GM12892 (cell line): ENCODE measurements around the gene KCNMB4.
"Not testable (repeated sequence)": the region's sequence is repeated elsewhere in the genome, so short reads cannot be mapped to it uniquely, and the experiment has no call there.

Source experiments
- DNase-seq: peaks from one replicate; pipeline ENCODE4 v3.0.0; 2011; ENCODE audit not compliant: insufficient read length
- FAIRE-seq: peaks from 2 replicates; lab custom pipeline; 2011; peaks lifted over from hg19 to GRCh38; lab: Jason Lieb, UNC
- POLR2A ChIP-seq: IDR thresholded peaks from 2 replicates; pipeline ENCODE4 v1.6.1; 2011; ENCODE audit warnings: low read depth, low read length, control low read depth
- POLR2AphosphoS5 ChIP-seq: IDR thresholded peaks from 2 replicates; pipeline ENCODE4 v1.6.1; 2011; ENCODE audit warnings: low read depth, low read length, control low read depth
- TAF1 ChIP-seq: IDR thresholded peaks from 2 replicates; pipeline ENCODE4 v1.6.1; 2011; ENCODE audit warnings: low read depth, mild to moderate bottlenecking, control low read depth, low read length, borderline replicate concordance

The KCNMB4 gene

DNA sequence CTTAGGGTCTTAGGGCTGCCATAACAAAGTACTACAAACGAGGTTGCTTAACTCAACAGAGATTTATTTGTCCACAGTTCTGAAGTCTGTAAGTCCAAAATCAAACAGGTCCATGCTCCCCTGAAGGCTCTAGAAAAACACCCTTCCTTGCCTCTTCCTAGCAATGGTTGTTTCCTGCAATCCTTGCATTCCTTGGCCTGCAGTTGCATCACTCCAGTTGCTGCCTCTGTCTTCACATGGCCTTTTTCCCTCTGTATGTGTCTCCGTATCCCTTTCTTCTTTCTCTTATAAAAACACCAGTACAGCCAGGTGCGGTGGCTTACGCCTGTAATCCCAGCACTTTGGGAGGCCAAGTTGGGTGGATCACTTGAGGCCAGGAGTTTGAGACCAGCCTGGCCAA lies 17.4 kb downstream of the KCNMB4 start:
- no peak for DNase-seq
- FAIRE-seq, result no peak
- TF ChIP-seq POLR2AphosphoS5 (no peak), POLR2A (no peak), TAF1 (no peak)

DNA sequence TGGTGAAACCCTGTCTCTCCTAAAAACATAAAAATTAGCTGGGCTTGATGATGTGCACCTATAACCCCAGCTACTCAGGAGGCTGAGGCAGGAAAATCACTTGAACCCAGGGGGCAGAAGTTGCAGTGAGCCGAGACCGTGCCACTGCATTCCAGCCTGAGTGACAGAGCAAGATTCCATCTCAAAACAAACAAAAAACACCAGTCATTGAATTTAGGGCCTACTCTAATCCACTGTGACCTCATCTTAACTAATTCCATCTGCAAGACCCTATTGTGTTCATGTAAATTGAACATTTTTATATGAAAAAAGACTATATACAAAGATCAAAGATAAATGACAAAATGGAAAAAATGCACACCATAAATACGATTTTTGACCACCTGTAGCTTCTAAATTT lies 17.8 kb downstream of the KCNMB4 start:
- FAIRE-seq (no peak), DNase-seq (no peak)
- TF ChIP-seq POLR2AphosphoS5 (no peak), TAF1 (no peak), POLR2A (no peak)

DNA sequence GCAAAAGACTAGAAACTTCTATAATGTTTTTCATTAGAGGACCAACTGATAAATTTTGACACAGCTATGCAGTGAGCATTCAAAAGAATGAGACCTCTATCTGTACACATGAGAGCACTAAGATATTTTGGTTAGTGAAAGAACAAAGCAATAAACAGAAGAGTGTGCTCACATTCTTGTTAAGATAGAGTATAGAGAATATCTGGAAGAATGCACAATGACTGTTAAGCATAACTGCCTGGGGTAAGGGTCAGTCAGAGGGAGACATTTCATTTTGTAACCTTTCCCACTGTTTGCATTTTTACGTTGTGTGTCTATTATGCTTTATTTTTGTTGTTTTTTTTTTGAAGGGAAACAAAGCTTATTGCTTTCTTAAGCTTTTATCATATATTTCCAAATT lies 20.7 kb downstream of the KCNMB4 start:
- FAIRE-seq (no peak), DNase-seq (no peak)
- TF ChIP-seq TAF1 (no peak), POLR2AphosphoS5 (no peak), POLR2A (no peak)

DNA sequence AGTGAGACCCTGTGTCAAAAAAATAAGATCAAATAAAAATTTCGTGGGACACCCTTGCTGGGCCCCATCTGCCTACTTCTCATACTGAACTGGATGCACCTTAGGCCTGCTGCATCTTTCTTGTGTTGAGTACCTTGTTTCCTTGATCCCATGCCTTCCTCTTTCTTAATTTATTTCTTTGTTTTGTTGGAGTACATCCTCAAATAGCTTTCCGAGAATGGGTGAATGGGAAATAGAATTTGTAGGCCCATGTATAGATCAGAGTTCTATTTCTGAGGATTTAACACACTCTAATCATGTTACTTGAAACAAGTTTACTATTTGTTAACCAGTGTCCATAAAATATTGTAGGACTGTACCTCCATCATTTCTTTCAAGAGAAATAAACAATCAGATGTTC lies 23.6 kb downstream of the KCNMB4 start:
- FAIRE-seq (no peak), DNase-seq (no peak)
- TF ChIP-seq POLR2AphosphoS5, result no peak
- no peak for TF ChIP-seq TAF1
- TF ChIP-seq POLR2A, result no peak

DNA sequence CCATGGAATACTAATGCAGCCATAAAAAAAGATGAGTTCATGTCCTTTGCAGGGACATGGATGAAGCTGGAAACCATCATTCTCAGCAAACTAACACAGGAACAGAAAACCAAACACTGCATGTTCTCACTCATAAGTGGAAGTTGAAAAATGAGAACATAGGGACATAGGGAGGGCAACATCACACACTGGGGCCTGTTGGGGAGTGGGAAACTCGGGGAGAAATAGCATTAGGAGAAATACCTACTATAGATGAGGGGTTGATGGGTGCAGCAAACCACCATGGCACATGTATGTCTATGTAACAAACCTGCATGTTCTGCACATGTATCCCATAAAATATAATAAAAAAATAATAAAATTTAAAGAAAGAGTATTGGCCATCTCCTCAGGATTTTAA lies 26.5 kb downstream of the KCNMB4 start:
- not testable (repeated sequence) for FAIRE-seq, DNase-seq

DNA sequence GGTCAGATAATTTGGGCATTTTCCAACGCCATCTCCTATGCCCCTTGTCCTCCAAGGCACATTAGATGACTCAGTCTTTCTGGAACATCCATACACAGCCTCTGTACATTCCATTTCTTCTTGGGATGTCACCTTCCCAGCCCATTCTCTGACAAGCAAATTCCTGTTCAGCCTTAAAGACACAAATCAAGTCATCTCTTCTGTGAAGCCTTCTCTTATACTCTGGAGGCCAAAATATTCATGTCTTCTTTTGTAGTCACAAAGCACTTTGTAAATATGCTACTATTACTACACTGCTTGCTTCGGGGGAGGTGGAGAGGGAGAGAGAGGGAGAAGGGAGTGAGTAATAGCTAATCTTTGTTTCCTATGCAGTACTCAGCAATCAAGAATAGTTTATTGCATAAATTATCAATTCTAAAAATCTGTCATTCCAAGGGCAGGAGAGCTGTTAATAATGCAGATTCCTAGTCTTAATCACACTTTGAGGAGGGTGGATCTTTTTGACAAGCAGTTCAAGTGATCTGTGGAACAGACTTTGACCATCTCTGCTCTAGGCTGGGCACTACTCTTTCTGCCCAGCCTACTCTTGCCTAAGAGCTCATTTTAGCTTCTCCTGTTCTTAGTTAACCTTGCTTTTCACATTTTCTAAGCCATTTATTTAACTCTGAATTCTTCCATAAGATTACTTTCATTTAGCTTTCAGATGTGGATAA lies 27.9 kb downstream of the KCNMB4 start:
- TF ChIP-seq POLR2AphosphoS5 (no peak), TAF1 (no peak), POLR2A (no peak)
- FAIRE-seq, result no peak

DNA sequence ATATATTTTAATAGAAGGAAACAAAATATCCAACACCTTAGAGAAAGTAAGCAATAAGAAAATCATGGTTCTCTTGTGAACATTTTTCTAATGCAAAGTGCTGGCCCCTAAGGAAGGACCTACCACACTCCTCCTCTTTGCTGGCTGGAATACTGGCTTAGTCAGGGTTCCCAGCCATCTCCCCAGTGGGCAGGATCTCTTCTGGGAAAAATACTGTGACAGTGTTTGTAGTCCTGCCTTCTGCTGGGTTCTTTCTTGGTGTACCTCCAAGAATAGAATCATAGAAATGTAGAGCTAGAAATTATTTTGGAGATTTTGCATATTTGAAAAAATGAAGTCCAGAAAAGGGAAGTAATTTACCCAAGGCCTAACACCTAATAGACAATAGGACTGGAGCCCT lies 31.9 kb downstream of the KCNMB4 start:
- DNase-seq (no peak), FAIRE-seq (no peak)
- no peak for TF ChIP-seq TAF1
- no peak for TF ChIP-seq POLR2A
- TF ChIP-seq POLR2AphosphoS5, result no peak

More for the DNA sequence above, 27.9 kb downstream of the KCNMB4 start:
- DNase-seq, result no peak

DNA sequence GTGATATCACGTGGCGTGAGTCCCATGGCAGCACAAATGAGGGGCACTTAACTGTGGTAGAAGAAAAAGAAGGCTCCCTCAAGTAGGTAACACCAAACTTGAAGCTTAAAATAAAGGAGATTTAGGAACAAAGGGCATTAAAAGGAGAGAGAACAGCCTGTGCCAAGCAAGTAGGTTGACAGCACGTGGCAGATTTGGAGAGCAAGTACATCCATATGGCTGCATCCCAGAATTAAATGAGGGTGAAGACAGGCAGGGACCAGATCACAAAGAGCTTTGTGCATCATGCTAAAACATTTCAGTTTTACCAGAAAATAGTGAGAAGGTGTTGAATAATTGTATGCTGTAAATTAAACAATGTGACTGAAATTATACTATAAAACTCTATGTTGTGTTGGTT lies 32.8 kb downstream of the KCNMB4 start:
- FAIRE-seq (no peak), DNase-seq (no peak)
- TF ChIP-seq POLR2A, result no peak
- no peak for TF ChIP-seq TAF1
- no peak for TF ChIP-seq POLR2AphosphoS5

DNA sequence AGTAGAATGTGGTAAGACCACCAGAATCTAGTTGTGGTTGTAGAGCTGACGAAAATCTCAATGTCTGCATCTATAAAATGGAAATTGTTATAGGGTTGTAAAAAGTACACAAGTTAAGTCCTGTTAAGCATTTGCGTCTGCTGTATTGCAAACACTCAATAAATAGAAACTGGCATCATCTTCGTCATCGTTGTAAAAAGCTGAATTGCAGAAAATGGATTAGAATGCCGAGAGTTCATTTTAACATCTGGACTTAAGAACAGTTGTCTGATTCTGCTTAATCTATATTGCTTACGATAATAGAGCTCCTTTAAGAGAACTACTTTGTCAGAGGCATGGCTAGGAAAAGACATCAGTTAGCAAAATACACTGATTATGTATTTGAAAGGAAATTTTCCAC lies 33.2 kb downstream of the KCNMB4 start:
- FAIRE-seq (no peak), DNase-seq (no peak)
- no peak for TF ChIP-seq TAF1
- no peak for TF ChIP-seq POLR2A
- TF ChIP-seq POLR2AphosphoS5, result no peak

DNA sequence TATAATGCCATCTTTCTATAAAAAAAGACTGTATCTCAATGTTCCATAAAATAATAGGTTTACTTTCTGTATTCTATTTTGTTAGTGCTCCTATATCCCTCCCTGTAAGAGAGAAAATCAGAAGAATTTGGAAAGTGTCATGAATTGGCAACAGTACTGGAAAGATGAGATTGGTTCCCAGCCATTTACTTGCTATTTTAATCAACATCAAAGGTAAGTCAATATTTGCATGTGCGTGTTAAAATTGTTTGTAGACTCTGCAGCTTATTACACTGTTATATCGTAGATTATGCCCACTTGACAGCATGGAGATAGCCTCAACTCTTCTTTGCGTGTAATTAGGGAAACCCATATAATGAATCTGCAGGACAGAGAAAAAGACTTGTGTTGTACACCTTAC lies 34.0 kb downstream of the KCNMB4 start:
- TF ChIP-seq POLR2A, result no peak
- no peak for TF ChIP-seq POLR2AphosphoS5
- TF ChIP-seq TAF1, result no peak
- FAIRE-seq (no peak), DNase-seq (no peak)

DNA sequence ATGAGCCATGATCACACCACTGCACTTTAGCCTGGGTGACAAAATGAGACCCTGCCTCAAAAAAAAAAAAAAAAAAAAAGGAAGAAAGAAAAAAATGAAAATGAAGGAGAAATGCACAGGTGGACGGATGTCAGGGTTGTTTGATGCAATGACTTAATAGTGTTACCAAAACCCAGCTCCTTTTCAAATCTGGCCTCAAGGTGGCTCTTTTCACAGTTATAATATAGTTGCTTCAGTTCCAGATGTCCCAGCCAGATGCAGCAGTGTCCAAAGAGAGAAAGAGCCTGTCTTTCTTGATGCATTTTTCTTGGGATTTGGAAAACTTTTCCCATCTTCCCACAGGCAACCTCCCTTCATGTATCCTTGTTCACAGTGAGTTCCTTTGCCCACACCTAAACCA lies 36.5 kb downstream of the KCNMB4 start:
- DNase-seq (no peak), FAIRE-seq (no peak)
- no peak for TF ChIP-seq TAF1

DNA sequence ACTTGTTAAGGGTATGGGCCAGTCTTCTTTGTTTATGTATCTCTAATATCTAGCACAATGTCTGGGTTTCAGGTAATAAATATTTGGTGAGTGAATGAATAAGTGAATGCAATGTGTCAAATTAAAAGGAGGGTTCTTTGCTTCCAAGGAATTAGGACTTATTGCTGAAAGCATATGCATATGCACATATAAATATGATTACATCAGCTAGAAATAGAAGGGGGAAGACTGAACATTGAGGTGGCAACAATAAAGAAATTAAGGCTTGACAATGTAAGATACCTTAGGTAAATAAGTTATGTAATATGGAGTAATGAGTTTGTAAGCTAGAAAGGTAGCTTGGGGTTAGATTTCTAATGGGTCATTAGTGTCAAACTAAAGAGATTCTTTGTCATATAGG lies 37.7 kb downstream of the KCNMB4 start:
- FAIRE-seq, result no peak
- DNase-seq, result no peak
- TF ChIP-seq TAF1, result no peak
- TF ChIP-seq POLR2A, result no peak
- no peak for TF ChIP-seq POLR2AphosphoS5
